GM10847 (cell line): Measurements from ENCODE around the gene LIN7A.

Experiments used
- POLR2A ChIP-seq: IDR thresholded peaks from 2 replicates; pipeline ENCODE4 v1.6.1; 2011; ENCODE audit not compliant: insufficient read length; ENCODE audit errors: extremely low read depth

Gene LIN7A

GRCh38 chr12:80937391-80938238, at the start of gene LIN7A:
TSS of gene LIN7A (minus strand) at chr12:80937934. CDS start at chr12:80937722, 212 bp downstream.
- no peak for TF ChIP-seq POLR2A

- TF ChIP-seq POLR2A = no peak
Measured at GRCh38 chr12:80986224-80986623, 48.5 kb upstream of the LIN7A start.

DNA sequence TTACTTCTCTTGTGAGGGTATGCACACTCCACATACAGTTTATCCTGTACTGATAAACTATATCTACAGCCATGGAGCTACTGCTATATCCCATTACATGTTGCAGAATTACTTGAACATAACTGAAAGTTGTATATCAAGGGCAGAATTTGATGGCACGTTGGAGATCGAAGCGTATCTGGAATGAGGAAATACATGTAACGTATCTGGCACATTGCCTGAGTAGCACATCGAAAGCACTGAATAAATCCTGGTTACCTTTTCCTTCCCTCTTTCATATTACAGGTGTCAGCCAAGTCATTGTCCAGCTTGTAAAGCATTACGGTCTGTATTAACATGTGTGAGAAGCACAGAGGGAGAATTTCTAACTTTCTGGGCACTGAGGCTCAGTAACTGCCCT, 42.1 kb upstream of the LIN7A start:
- no peak for TF ChIP-seq POLR2A

GRCh38 chr12:80979251-80979650, 41.5 kb upstream of the LIN7A start:
- no peak for TF ChIP-seq POLR2A

DNA sequence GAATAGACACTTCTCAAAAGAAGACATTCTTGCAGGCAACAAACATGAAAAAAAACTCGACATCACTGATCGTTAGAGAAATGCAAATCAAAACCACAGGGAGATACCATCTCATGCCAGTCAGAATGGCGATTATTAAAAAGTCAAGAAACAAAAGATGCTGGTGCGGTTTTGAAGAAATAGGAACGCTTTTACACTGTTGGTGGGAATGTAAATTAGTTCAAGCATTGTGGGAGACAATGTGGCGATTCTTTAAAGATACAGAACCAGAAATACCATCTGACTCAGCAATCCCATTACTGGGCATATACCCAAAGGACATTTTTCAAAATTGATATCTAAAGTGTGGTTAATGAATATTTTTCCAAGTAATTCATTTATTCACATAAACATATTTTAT, 39.6 kb upstream of the LIN7A start:
- no peak for TF ChIP-seq POLR2A

GRCh38 chr12:80968326-80968725, 30.6 kb upstream of the LIN7A start:
- TF ChIP-seq POLR2A = no peak

DNA sequence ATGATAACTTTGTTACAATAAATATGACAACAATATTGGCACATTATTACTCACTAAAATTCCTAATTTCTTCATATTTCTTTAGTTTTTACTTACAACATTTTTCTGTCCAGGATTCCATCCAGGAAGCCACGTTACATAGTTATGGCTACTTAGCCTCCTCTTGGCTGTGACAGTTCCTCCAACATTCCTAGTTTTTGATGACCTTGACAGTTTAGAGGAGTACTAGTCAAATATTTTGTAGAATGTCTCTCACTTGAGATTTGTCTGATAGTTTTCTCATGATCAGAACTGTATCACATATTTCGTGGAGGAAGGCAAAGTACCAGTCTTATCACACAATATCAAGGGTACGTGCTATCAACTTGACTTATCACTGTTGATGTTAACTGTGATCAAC, 29.8 kb upstream of the LIN7A start:
- TF ChIP-seq POLR2A = no peak

DNA sequence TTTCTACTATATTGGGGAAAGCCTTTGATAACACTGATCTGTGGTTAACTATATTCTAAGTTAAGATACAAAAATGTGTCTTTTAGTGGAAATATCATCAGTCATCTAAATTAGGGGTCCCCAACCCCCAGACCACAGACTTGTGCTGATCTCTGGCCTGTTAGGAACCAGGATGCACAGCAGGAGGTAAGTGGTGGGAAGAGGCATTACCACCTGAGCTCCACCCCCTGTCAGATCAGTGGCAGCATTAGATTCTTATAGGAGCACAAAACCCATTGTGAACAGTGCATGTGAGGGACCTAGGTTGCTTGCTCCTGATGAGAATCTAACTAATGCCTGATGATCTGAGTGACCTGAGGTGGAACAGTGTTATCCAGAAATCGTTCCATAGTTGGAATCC, 28.3 kb upstream of the LIN7A start:
- no peak for TF ChIP-seq POLR2A

- TF ChIP-seq POLR2A = no peak
Measured at GRCh38 chr12:80958162-80958561, 20.4 kb upstream of the LIN7A start.

- no peak for TF ChIP-seq POLR2A
Measured at GRCh38 chr12:80954857-80955520, 17.3 kb upstream of the LIN7A start.

- TF ChIP-seq POLR2A = no peak
Measured at GRCh38 chr12:80952443-80952842, 14.7 kb upstream of the LIN7A start.

DNA sequence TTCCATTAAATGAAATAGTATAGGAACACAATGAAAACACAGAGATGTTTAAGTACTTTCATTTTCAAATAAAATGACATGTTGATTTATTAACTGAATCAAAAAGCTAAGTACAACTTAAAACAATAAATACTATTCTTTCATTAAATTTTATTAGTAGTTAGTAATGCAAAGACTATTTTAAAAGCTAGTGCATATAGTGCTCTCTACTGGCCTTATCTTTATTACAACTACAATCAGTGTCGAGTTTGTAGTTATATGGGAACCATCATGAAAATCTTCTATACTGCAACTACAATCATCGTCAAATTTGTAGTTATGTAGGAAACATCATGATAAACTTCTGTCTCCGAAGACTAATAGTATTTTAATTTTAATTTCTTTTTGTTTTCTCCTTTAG, 8.9 kb upstream of the LIN7A start:
- TF ChIP-seq POLR2A = no peak

DNA sequence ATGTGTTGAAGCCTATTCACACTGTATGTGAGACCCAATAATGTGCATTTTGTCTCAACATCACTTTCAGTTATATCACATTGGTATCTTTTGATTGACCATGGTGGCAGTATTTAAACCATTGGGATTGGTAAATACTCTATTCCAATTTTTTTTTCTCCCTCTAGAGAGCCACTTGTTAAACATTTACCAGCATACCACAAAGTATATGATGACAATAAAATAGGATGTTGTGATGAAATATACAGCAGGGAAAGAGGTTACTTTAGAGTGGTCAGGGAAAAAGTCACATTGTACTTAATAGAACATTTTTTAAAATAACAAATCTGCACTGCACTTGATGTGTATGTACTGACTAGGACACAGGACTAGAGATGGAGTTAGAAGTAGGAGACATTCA, 5.6 kb upstream of the LIN7A start:
- no peak for TF ChIP-seq POLR2A

DNA sequence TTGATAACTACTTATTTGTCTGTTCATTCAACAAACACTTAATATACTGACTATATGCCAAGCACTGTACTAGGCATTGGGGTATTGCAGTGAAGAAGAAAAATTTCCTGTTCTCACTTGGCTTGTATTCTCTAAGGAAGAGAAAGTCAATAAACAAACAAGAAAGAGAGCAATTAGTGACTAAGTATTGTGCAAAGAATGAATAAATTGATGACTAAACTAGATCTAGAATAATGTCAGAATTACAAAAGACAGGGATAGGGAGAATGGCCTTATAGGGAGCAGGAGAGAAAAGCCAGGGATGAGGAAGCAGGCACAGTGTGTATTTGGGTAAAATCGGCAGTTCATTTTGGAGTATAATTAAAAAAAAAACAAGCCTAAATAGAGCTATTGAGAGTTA, 4.2 kb upstream of the LIN7A start:
- no peak for TF ChIP-seq POLR2A

- TF ChIP-seq POLR2A = no peak
Measured at GRCh38 chr12:80939231-80939950, 1.7 kb upstream of the LIN7A start.

GRCh38 chr12:80938397-80938796, 663 bp upstream of the LIN7A start:
- TF ChIP-seq POLR2A = no peak
